SK-N-SH treated with all-trans-retinoic acid at 6 μM for 48 hours (cell line): Measurements from ENCODE around the gene STK35.

Experiments
- CREB5 ChIP-seq: fragments of 250-450 bp; sonication (Bioruptor Pico); IDR thresholded peaks from 2 replicates; pipeline ENCODE4 v1.5.1; 2020; ENCODE audit warnings: low read depth, mild to moderate bottlenecking, moderate library complexity
- TOX ChIP-seq: fragments of 250-450 bp; sonication (Bioruptor Pico); IDR thresholded peaks from 2 replicates; pipeline ENCODE4 v1.8.0; 2021; ENCODE audit warnings: mild to moderate bottlenecking, moderate library complexity, borderline replicate concordance
- ZNF565 ChIP-seq: fragments of 450-650 bp; formaldehyde crosslinking; conservative IDR thresholded peaks from 2 replicates; pipeline ENCODE4 v1.5.0; 2020; ENCODE audit warnings: low read depth, mild to moderate bottlenecking, moderate library complexity

- no peak for TF ChIP-seq CREB5 (CRISPR knock-in tag)
- TF ChIP-seq TOX (CRISPR knock-in tag), result no peak
- no peak for TF ChIP-seq ZNF565 (CRISPR knock-in tag)
Observed at GRCh38 chr20:2051946-2052345, 49.7 kb upstream of the STK35 start.
